ENCODE measurements around the gene ZNRF1. TPM values are rescaled to one million over a fixed set of nuclear protein-coding genes. Genes with fewer than 3 reads are reported as not detected.
A peak's percentile ranks its signal among the peaks of the same experiment; 100 is the strongest.
"Not testable (repeated sequence)": the region's sequence is repeated elsewhere in the genome, so short reads cannot be mapped to it uniquely, and the experiment has no call there.

ZNRF1 gene
- total and polyA plus RNA-seq, 2 of the 13 experiments (the other 11 are each of a cell fraction or from before 2014, with no cell fraction given): 43.9 to 58.7 TPM

DNA sequence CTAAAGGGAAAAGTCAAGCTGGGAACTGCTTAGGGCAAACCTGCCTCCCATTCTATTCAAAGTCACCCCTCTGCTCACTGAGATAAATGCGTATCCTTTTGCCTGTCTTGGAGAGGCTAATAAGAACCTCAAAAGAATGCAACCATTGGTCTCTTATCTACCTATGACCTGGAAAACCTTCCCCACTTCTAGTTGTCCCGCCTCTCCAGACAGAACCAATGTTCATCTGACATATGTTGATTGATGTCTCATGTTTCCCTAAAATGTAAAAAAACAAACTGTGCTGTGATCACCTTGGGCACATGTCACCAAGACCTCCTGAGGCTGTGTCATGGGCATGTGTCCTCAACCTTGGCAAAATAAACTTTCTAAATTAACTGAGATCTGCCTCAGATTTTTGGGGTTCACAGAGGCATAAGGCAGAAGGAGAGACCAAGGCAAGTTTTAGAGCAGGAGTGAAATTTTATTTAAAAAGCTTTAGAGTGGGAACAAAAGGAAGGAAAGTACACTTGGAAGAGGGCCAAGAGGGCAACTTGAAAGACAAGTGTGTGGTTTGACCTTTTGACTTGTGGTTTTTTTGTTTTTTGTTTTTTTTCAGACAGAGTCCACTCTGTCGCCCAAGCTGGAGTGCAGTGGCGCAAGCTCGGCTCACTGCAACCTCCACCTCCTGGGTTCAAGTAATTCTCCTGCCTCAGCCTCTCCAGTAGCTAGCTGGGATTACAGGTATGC lies 130.8 kb downstream of the ZNRF1 start:
- CTCF ChIA-PET (ENCODE audit: low intra/inter-chr PET ratio, low total read pairs); BruUV-seq (replicated peaks); H3K79me2 ChIP-seq (ENCODE audit: insufficient read depth, low read length); in situ Hi-C loops (cut with HindIII; ENCODE audit: extremely low pct_ligation_motif_present, low pct_unique_long_range_greater_than_20kb); H4K20me1 ChIP-seq (ENCODE audit: insufficient read depth, low read length); H2AFZ ChIP-seq (ENCODE audit: low read length); H3K9me3 ChIP-seq (ENCODE audit: low read length); H3K27me3 ChIP-seq (ENCODE audit: control insufficient read depth in 1 of 2, insufficient read depth in 2 of 2, low read length in 2 of 2); TF ChIP-seq CREM (CRISPR knock-in tag; IDR thresholded peaks at IDR 0.05): not testable (repeated sequence)
- Histone ChIP-seq H3K9ac (ENCODE audit: insufficient read depth, low read depth, low read length) (peak overlapping the region; percentile 44), H3K4me3 (replicated peaks in 1 of 3; ENCODE audit: insufficient read depth in 1 of 3, low read depth in 2 of 3, low read length in 3 of 3) (peak overlapping the region in 1 of 3 experiments; percentile 23; a peak in 1 of 6 replicates), H3K4me1 (ENCODE audit: insufficient read depth, low read length) (peaks cover 46% of the 10 kb centered on the region), H3K4me2 (ENCODE audit: low read depth, low read length) (peak overlapping the region; percentile 41), H3K27ac (ENCODE audit: extremely low read length, insufficient read depth, low read length) (peak overlapping the region; percentile 76), H3K36me3 (replicated peaks in 1 of 2; ENCODE audit: control insufficient read depth in 1 of 2, insufficient read depth in 2 of 2, low read length in 2 of 2) (peaks cover 4 to 15% of the 10 kb centered on the region in 2 experiments; a peak in 3 of 5 replicates)
- POLR2A ChIA-PET: interaction anchor here (0.6 to 2.0 kb wide), 5 partner anchors 10 to 281 kb away, joined by 3 to 9 read pairs (median 6); partner anchors contain the start of gene LDHD
- ATAC-seq: peak; percentile 84
- FAIRE-seq: peak; percentile 78
- WGBS (ENCODE audit: low lambda C conversion rate): 6% methylated on average over 5 of the region's 5 CpGs
- peak; percentile 91 for DNase-seq (ENCODE audit: low spot score)
- intact Hi-C loops (cut with micrococcal nuclease; ENCODE audit: unreplicated experiment): loop anchor here (2.0 kb wide), 1 partner anchor 19 kb away; the partner anchor contains the start of gene ZFP1
- TF ChIP-seq, protein P1, sequence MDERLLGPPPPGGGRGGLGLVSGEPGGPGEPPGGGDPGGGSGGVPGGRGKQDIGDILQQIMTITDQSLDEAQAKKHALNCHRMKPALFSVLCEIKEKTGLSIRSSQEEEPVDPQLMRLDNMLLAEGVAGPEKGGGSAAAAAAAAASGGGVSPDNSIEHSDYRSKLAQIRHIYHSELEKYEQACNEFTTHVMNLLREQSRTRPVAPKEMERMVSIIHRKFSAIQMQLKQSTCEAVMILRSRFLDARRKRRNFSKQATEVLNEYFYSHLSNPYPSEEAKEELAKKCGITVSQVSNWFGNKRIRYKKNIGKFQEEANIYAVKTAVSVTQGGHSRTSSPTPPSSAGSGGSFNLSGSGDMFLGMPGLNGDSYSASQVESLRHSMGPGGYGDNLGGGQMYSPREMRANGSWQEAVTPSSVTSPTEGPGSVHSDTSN (CRISPR knock-in tag; IDR thresholded peaks at IDR 0.05): peak; percentile 78
- TF ChIP-seq NR2F1 (CRISPR knock-in tag; IDR thresholded peaks at IDR 0.05) (peak; percentile 92 to 99), RARA (CRISPR knock-in tag; IDR thresholded peaks at IDR 0.05) (peak; percentile 85), SIX1 (CRISPR knock-in tag; IDR thresholded peaks at IDR 0.05; ENCODE audit: borderline replicate concordance) (peak; percentile 32; the same call in 1 of the 2 replicates), ZNF205 (CRISPR knock-in tag; IDR thresholded peaks at IDR 0.05) (0 out of 2 replicates have a peak, but pooled peaks have one; percentile 29), SP5 (CRISPR knock-in tag; IDR thresholded peaks at IDR 0.05; ENCODE audit: borderline replicate concordance, low read depth) (peak; percentile 30; the same call in 1 of the 2 replicates), MED1 (CRISPR knock-in tag; IDR thresholded peaks at IDR 0.05) (peak; percentile 30; the same call in 1 of the 2 replicates), KAT7 (CRISPR knock-in tag; IDR thresholded peaks at IDR 0.05; ENCODE audit: borderline replicate concordance) (0 out of 2 replicates have a peak, but pooled peaks have one; percentile 9), KDM1A (CRISPR knock-in tag; IDR thresholded peaks at IDR 0.05) (peak; percentile 75; the same call in 1 of the 2 replicates), CREM (IDR thresholded peaks at IDR 0.05) (peak; percentile 62), SAP130 (CRISPR knock-in tag; IDR thresholded peaks at IDR 0.05; ENCODE audit: low read depth) (peak; percentile 26; the same call in 1 of the 2 replicates)
- TF ChIP-seq, protein P2, sequence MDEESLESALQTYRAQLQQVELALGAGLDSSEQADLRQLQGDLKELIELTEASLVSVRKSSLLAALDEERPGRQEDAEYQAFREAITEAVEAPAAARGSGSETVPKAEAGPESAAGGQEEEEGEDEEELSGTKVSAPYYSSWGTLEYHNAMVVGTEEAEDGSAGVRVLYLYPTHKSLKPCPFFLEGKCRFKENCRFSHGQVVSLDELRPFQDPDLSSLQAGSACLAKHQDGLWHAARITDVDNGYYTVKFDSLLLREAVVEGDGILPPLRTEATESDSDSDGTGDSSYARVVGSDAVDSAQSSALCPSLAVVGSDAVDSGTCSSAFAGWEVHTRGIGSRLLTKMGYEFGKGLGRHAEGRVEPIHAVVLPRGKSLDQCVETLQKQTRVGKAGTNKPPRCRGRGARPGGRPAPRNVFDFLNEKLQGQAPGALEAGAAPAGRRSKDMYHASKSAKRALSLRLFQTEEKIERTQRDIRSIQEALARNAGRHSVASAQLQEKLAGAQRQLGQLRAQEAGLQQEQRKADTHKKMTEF (CRISPR knock-in tag; IDR thresholded peaks at IDR 0.05): peak; percentile 67
- TF ChIP-seq, protein P3, sequence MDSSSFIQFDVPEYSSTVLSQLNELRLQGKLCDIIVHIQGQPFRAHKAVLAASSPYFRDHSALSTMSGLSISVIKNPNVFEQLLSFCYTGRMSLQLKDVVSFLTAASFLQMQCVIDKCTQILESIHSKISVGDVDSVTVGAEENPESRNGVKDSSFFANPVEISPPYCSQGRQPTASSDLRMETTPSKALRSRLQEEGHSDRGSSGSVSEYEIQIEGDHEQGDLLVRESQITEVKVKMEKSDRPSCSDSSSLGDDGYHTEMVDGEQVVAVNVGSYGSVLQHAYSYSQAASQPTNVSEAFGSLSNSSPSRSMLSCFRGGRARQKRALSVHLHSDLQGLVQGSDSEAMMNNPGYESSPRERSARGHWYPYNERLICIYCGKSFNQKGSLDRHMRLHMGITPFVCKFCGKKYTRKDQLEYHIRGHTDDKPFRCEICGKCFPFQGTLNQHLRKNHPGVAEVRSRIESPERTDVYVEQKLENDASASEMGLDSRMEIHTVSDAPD (CRISPR knock-in tag; IDR thresholded peaks at IDR 0.05): peak; percentile 34; the same call in 1 of the 2 replicates
- TF ChIP-seq, protein P4, sequence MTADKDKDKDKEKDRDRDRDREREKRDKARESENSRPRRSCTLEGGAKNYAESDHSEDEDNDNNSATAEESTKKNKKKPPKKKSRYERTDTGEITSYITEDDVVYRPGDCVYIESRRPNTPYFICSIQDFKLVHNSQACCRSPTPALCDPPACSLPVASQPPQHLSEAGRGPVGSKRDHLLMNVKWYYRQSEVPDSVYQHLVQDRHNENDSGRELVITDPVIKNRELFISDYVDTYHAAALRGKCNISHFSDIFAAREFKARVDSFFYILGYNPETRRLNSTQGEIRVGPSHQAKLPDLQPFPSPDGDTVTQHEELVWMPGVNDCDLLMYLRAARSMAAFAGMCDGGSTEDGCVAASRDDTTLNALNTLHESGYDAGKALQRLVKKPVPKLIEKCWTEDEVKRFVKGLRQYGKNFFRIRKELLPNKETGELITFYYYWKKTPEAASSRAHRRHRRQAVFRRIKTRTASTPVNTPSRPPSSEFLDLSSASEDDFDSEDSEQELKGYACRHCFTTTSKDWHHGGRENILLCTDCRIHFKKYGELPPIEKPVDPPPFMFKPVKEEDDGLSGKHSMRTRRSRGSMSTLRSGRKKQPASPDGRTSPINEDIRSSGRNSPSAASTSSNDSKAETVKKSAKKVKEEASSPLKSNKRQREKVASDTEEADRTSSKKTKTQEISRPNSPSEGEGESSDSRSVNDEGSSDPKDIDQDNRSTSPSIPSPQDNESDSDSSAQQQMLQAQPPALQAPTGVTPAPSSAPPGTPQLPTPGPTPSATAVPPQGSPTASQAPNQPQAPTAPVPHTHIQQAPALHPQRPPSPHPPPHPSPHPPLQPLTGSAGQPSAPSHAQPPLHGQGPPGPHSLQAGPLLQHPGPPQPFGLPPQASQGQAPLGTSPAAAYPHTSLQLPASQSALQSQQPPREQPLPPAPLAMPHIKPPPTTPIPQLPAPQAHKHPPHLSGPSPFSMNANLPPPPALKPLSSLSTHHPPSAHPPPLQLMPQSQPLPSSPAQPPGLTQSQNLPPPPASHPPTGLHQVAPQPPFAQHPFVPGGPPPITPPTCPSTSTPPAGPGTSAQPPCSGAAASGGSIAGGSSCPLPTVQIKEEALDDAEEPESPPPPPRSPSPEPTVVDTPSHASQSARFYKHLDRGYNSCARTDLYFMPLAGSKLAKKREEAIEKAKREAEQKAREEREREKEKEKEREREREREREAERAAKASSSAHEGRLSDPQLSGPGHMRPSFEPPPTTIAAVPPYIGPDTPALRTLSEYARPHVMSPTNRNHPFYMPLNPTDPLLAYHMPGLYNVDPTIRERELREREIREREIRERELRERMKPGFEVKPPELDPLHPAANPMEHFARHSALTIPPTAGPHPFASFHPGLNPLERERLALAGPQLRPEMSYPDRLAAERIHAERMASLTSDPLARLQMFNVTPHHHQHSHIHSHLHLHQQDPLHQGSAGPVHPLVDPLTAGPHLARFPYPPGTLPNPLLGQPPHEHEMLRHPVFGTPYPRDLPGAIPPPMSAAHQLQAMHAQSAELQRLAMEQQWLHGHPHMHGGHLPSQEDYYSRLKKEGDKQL (CRISPR knock-in tag; IDR thresholded peaks at IDR 0.05; ENCODE audit: low read depth): peak; percentile 20; the same call in 1 of the 2 replicates

All from HepG2 (cell line).